ENCODE data around the gene CRHR1. TPM values are rescaled to one million over a fixed set of nuclear protein-coding genes. Genes with fewer than 3 reads are reported as not detected.

CRHR1 gene
- 0.04 and 0.14 TPM in 2 replicates for polyA plus RNA-seq (2013)

- no peaks in the 10 kb centered on the region for H3K79me2 ChIP-seq (ENCODE audit: control insufficient read depth, insufficient read depth, low read length, poor library complexity)
- H3K36me3 ChIP-seq (ENCODE audit: control insufficient read depth in 1 of 2, insufficient read depth in 2 of 2, low read length in 2 of 2), result no peaks in the 10 kb centered on the region
- no peak within 1 kb of the TSS for H3K18ac ChIP-seq (ENCODE audit: low read length)
- no peak within 1 kb of the TSS for H3K14ac ChIP-seq (ENCODE audit: low read length)
- WGBS (ENCODE audit: extremely low coverage, insufficient coverage, insufficient read length), result no CpG with 5 or more reads among the region's 56 CpGs
- H3K9ac ChIP-seq (ENCODE audit: low read length), result no peak within 1 kb of the TSS
- peaks cover 31% of the 10 kb centered on the region for H3K27me3 ChIP-seq (ENCODE audit: insufficient read depth, low read length)
- peak; percentile 43 to 51 for DNase-seq
- no peak within 1 kb of the TSS for H2BK5ac ChIP-seq (ENCODE audit: low read depth, low read length, poor library complexity)
- H3K4me1 ChIP-seq (ENCODE audit: control insufficient read depth in 1 of 2, insufficient read depth in 2 of 2, low read length in 2 of 2), result peaks cover 10 to 19% of the 10 kb centered on the region in 2 experiments
- peak within 1 kb of the TSS; percentile 56 for H3K4me3 ChIP-seq (ENCODE audit: low read depth, low read length)
- no peak within 1 kb of the TSS for H3K27ac ChIP-seq (ENCODE audit: low read depth, low read length)
- H2BK12ac ChIP-seq (ENCODE audit: low read length), result no peak within 1 kb of the TSS
- no peak within 1 kb of the TSS for H2BK120ac ChIP-seq (ENCODE audit: insufficient read depth, low read length, poor library complexity)
- H3K4ac ChIP-seq (ENCODE audit: low read depth, low read length), result no peak within 1 kb of the TSS
- H3K4me2 ChIP-seq (ENCODE audit: low read length), result peak within 1 kb of the TSS; percentile 81
- H4K12ac ChIP-seq (ENCODE audit: low read depth, low read length), result no peak within 1 kb of the TSS
- H2AK5ac ChIP-seq (ENCODE audit: low read length), result no peak within 1 kb of the TSS
- no peaks in the 10 kb centered on the region for H3K9me3 ChIP-seq (ENCODE audit: insufficient read depth, low read depth, low read length)
- no peaks in the 10 kb centered on the region for H3K79me1 ChIP-seq (ENCODE audit: low read length)
- H4K91ac ChIP-seq (ENCODE audit: low read depth, low read length), result no peak within 1 kb of the TSS
- peak within 1 kb of the TSS; percentile 57 for H2AFZ ChIP-seq (ENCODE audit: insufficient read depth, low read length, poor library complexity)
- no peak within 1 kb of the TSS for H4K8ac ChIP-seq (ENCODE audit: low read depth, low read length)
- H3K23ac ChIP-seq (ENCODE audit: low read length), result no peak within 1 kb of the TSS
Measured at GRCh38 chr17:45784293-45784740, at the start of gene CRHR1. Gene CRHR1 (plus strand): TSS chr17:45784320. CDS start chr17:45784545, 225 bp downstream.

- no CpG with 5 or more reads among the region's 3 CpGs for WGBS (ENCODE audit: extremely low coverage, insufficient coverage, insufficient read length)
Measured at GRCh38 chr17:45734598-45734997, 49.5 kb upstream of the CRHR1 start.

GRCh38 chr17:45735488-45735887 is 48.6 kb upstream of the CRHR1 start:
- no peak overlapping the region for H4K12ac ChIP-seq (ENCODE audit: low read depth, low read length)
- no peak overlapping the region for H3K18ac ChIP-seq (ENCODE audit: low read length)
- no CpG with 5 or more reads among the region's 1 CpG for WGBS (ENCODE audit: extremely low coverage, insufficient coverage, insufficient read length)
- no peaks in the 10 kb centered on the region for H3K4me1 ChIP-seq (ENCODE audit: control insufficient read depth in 1 of 2, insufficient read depth in 2 of 2, low read length in 2 of 2)
- H3K4ac ChIP-seq (ENCODE audit: low read depth, low read length), result no peak overlapping the region
- peaks cover 5% of the 10 kb centered on the region for H3K9me3 ChIP-seq (ENCODE audit: insufficient read depth, low read depth, low read length)
- H3K27me3 ChIP-seq (ENCODE audit: insufficient read depth, low read length), result no peaks in the 10 kb centered on the region
- no peak overlapping the region for H2BK5ac ChIP-seq (ENCODE audit: low read depth, low read length, poor library complexity)
- H2BK120ac ChIP-seq (ENCODE audit: insufficient read depth, low read length, poor library complexity), result no peak overlapping the region
- no peak overlapping the region for H2AFZ ChIP-seq (ENCODE audit: insufficient read depth, low read length, poor library complexity)
- no peak overlapping the region for H4K91ac ChIP-seq (ENCODE audit: low read depth, low read length)
- no peak overlapping the region for H3K9ac ChIP-seq (ENCODE audit: low read length)
- H3K79me1 ChIP-seq (ENCODE audit: low read length), result no peaks in the 10 kb centered on the region
- H3K14ac ChIP-seq (ENCODE audit: low read length), result no peak overlapping the region
- H4K8ac ChIP-seq (ENCODE audit: low read depth, low read length), result no peak overlapping the region
- no peak overlapping the region for H3K27ac ChIP-seq (ENCODE audit: low read depth, low read length)
- no peak overlapping the region for H2BK12ac ChIP-seq (ENCODE audit: low read length)
- no peak for DNase-seq
- no peak overlapping the region for H2AK5ac ChIP-seq (ENCODE audit: low read length)
- no peak overlapping the region for H3K23ac ChIP-seq (ENCODE audit: low read length)
- H3K36me3 ChIP-seq (ENCODE audit: control insufficient read depth in 1 of 2, insufficient read depth in 2 of 2, low read length in 2 of 2), result no peaks in the 10 kb centered on the region
- no peak overlapping the region for H3K4me2 ChIP-seq (ENCODE audit: low read length)
- no peaks in the 10 kb centered on the region for H3K79me2 ChIP-seq (ENCODE audit: control insufficient read depth, insufficient read depth, low read length, poor library complexity)
- H3K4me3 ChIP-seq (ENCODE audit: low read depth, low read length), result no peak overlapping the region

More at GRCh38 chr17:45734598-45734997, 49.5 kb upstream of the CRHR1 start:
- H3K4ac ChIP-seq (ENCODE audit: low read depth, low read length), result no peak overlapping the region
- DNase-seq, result no peak
- no peak overlapping the region for H2AFZ ChIP-seq (ENCODE audit: insufficient read depth, low read length, poor library complexity)
- no peaks in the 10 kb centered on the region for H3K4me1 ChIP-seq (ENCODE audit: control insufficient read depth in 1 of 2, insufficient read depth in 2 of 2, low read length in 2 of 2)
- no peak overlapping the region for H3K9ac ChIP-seq (ENCODE audit: low read length)
- no peak overlapping the region for H4K91ac ChIP-seq (ENCODE audit: low read depth, low read length)
- no peak overlapping the region for H2BK5ac ChIP-seq (ENCODE audit: low read depth, low read length, poor library complexity)
- no peaks in the 10 kb centered on the region for H3K79me2 ChIP-seq (ENCODE audit: control insufficient read depth, insufficient read depth, low read length, poor library complexity)
- H3K18ac ChIP-seq (ENCODE audit: low read length), result no peak overlapping the region
- no peak overlapping the region for H3K4me3 ChIP-seq (ENCODE audit: low read depth, low read length)
- no peak overlapping the region for H4K8ac ChIP-seq (ENCODE audit: low read depth, low read length)
- H3K9me3 ChIP-seq (ENCODE audit: insufficient read depth, low read depth, low read length), result peaks cover 5% of the 10 kb centered on the region
- H4K12ac ChIP-seq (ENCODE audit: low read depth, low read length), result no peak overlapping the region
- no peak overlapping the region for H2BK12ac ChIP-seq (ENCODE audit: low read length)
- H3K4me2 ChIP-seq (ENCODE audit: low read length), result no peak overlapping the region
- no peaks in the 10 kb centered on the region for H3K79me1 ChIP-seq (ENCODE audit: low read length)
- H3K36me3 ChIP-seq (ENCODE audit: control insufficient read depth in 1 of 2, insufficient read depth in 2 of 2, low read length in 2 of 2), result no peaks in the 10 kb centered on the region
- H3K27ac ChIP-seq (ENCODE audit: low read depth, low read length), result no peak overlapping the region
- no peak overlapping the region for H3K14ac ChIP-seq (ENCODE audit: low read length)
- no peak overlapping the region for H2AK5ac ChIP-seq (ENCODE audit: low read length)
- no peaks in the 10 kb centered on the region for H3K27me3 ChIP-seq (ENCODE audit: insufficient read depth, low read length)
- H3K23ac ChIP-seq (ENCODE audit: low read length), result no peak overlapping the region
- no peak overlapping the region for H2BK120ac ChIP-seq (ENCODE audit: insufficient read depth, low read length, poor library complexity)

- H3K23ac ChIP-seq (ENCODE audit: low read length), result no peak overlapping the region
- H4K12ac ChIP-seq (ENCODE audit: low read depth, low read length), result no peak overlapping the region
- H4K91ac ChIP-seq (ENCODE audit: low read depth, low read length), result no peak overlapping the region
- no CpG with 5 or more reads among the region's 2 CpGs for WGBS (ENCODE audit: extremely low coverage, insufficient coverage, insufficient read length)
- H3K4me3 ChIP-seq (ENCODE audit: low read depth, low read length), result no peak overlapping the region
- no peak overlapping the region for H2AK5ac ChIP-seq (ENCODE audit: low read length)
- no peaks in the 10 kb centered on the region for H3K27me3 ChIP-seq (ENCODE audit: insufficient read depth, low read length)
- no peaks in the 10 kb centered on the region for H3K79me1 ChIP-seq (ENCODE audit: low read length)
- H3K4me1 ChIP-seq (ENCODE audit: control insufficient read depth in 1 of 2, insufficient read depth in 2 of 2, low read length in 2 of 2), result no peaks in the 10 kb centered on the region
- H3K9me3 ChIP-seq (ENCODE audit: insufficient read depth, low read depth, low read length), result no peaks in the 10 kb centered on the region
- H3K18ac ChIP-seq (ENCODE audit: low read length), result no peak overlapping the region
- no peak overlapping the region for H3K27ac ChIP-seq (ENCODE audit: low read depth, low read length)
- no peak overlapping the region for H4K8ac ChIP-seq (ENCODE audit: low read depth, low read length)
- no peak overlapping the region for H3K9ac ChIP-seq (ENCODE audit: low read length)
- H3K4me2 ChIP-seq (ENCODE audit: low read length), result no peak overlapping the region
- no peak overlapping the region for H2BK120ac ChIP-seq (ENCODE audit: insufficient read depth, low read length, poor library complexity)
- no peak for DNase-seq
- no peak overlapping the region for H3K14ac ChIP-seq (ENCODE audit: low read length)
- H3K36me3 ChIP-seq (ENCODE audit: control insufficient read depth in 1 of 2, insufficient read depth in 2 of 2, low read length in 2 of 2), result no peaks in the 10 kb centered on the region
- H2BK12ac ChIP-seq (ENCODE audit: low read length), result no peak overlapping the region
- no peak overlapping the region for H2BK5ac ChIP-seq (ENCODE audit: low read depth, low read length, poor library complexity)
- no peaks in the 10 kb centered on the region for H3K79me2 ChIP-seq (ENCODE audit: control insufficient read depth, insufficient read depth, low read length, poor library complexity)
- no peak overlapping the region for H2AFZ ChIP-seq (ENCODE audit: insufficient read depth, low read length, poor library complexity)
- H3K4ac ChIP-seq (ENCODE audit: low read depth, low read length), result no peak overlapping the region
Measured at GRCh38 chr17:45739786-45740185, 44.3 kb upstream of the CRHR1 start.

Data from trophoblast cell (in vitro differentiated cells and primary cell).